WTC11 (cell line): ENCODE results near the gene LARGE1. TPM values are rescaled to one million over a fixed set of nuclear protein-coding genes. Genes with fewer than 3 reads are reported as not detected.

Experiments
- ATAC-seq: fragments of 200-7000 bp; cut with Tn5 transposase; 2 replicates; pipeline ENCODE4 v1.10.0; 2021; ENCODE audit warnings: mild to moderate bottlenecking, moderate library complexity
- CTCF ChIA-PET: fragments of 300-600 bp; sonication (Branson Sonifier 250); formaldehyde crosslinking; loops from one replicate; lab custom pipeline; 2021; ENCODE audit warnings: antibody characterized with exemption; lab: Charles Lee
- POLR2A ChIA-PET: fragments of 350-600 bp; sonication (Branson Sonifier 250); formaldehyde crosslinking; loops from one replicate; lab custom pipeline; 2021; ENCODE audit warnings: antibody characterized with exemption; lab: Charles Lee
- DNase-seq: peaks from one replicate; pipeline ENCODE4 v3.0.0; 2021; ENCODE audit warnings: low spot score
- H3K27ac Mint-ChIP-seq: 2 replicates; pipeline ENCODE4 v1.8.0; 2021; ENCODE audit warnings: mixed read lengths
- H3K27me3 Mint-ChIP-seq: 2 replicates; pipeline ENCODE4 v1.8.0; 2021; ENCODE audit warnings: low read depth, mild to moderate bottlenecking, moderate library complexity, mixed read lengths
- H3K36me3 Mint-ChIP-seq: 2 replicates; pipeline ENCODE4 v1.8.0; 2021; ENCODE audit warnings: mixed read lengths
- H3K4me1 Mint-ChIP-seq: 2 replicates; pipeline ENCODE4 v1.8.0; 2022; ENCODE audit warnings: mixed read lengths
- H3K4me3 Mint-ChIP-seq: 2 replicates; pipeline ENCODE4 v1.8.0; 2021; ENCODE audit warnings: mild to moderate bottlenecking, moderate library complexity, mixed read lengths
- H3K9me3 Mint-ChIP-seq: 2 replicates; pipeline ENCODE4 v1.8.0; 2021; ENCODE audit warnings: mixed read lengths
- CREM ChIP-seq: sonication (generic); formaldehyde crosslinking; IDR thresholded peaks from 2 replicates; pipeline ENCODE4 v1.8.1; 2022; ENCODE audit warnings: mild to moderate bottlenecking, missing genetic modification reagents, moderate library complexity
- ELF4 ChIP-seq: sonication (generic); formaldehyde crosslinking; IDR thresholded peaks from 2 replicates; pipeline ENCODE4 v1.8.1; 2022; ENCODE audit warnings: low read depth, mild to moderate bottlenecking, moderate library complexity, missing genetic modification reagents
- GRHL2 ChIP-seq: fragments of 250-450 bp; sonication (Bioruptor Pico); IDR thresholded peaks from 2 replicates; pipeline ENCODE4 v1.8.0; 2022; ENCODE audit warnings: mild to moderate bottlenecking, moderate library complexity; ENCODE audit not compliant: insufficient replicate concordance, severe bottlenecking
- HMGA2 ChIP-seq: fragments of 250-450 bp; sonication (Bioruptor Pico); IDR thresholded peaks from 2 replicates; pipeline ENCODE4 v1.4.0; 2021; ENCODE audit warnings: mild to moderate bottlenecking, moderate library complexity
- KAT7 ChIP-seq: sonication (generic); formaldehyde crosslinking; IDR thresholded peaks from 2 replicates; pipeline ENCODE4 v1.8.1; 2023; ENCODE audit warnings: missing genetic modification reagents, mild to moderate bottlenecking, borderline replicate concordance
- NFYB ChIP-seq: sonication (generic); formaldehyde crosslinking; conservative IDR thresholded peaks from 2 replicates; pipeline ENCODE4 v1.8.0; 2022; ENCODE audit warnings: low read depth, missing genetic modification reagents
- SMAD4 ChIP-seq: sonication (generic); formaldehyde crosslinking; IDR thresholded peaks from 2 replicates; pipeline ENCODE4 v1.8.0; 2022; ENCODE audit warnings: mild to moderate bottlenecking, missing genetic modification reagents
- TCF7 ChIP-seq: sonication (generic); formaldehyde crosslinking; IDR thresholded peaks from 2 replicates; pipeline ENCODE4 v1.8.0; 2022; ENCODE audit warnings: mild to moderate bottlenecking, low read depth, missing genetic modification reagents, moderate library complexity
- ZNF423 ChIP-seq: fragments of 250-450 bp; sonication (Bioruptor Pico); IDR thresholded peaks from 2 replicates; pipeline ENCODE4 v2.1.2; 2022; ENCODE audit warnings: mild to moderate bottlenecking, moderate library complexity
- total RNA-seq: library from RNA; stranded (reverse); gene quantifications from 3 replicates; pipeline ENCODE4 v1.2.3, GENCODE V29; 2021
- TF ChIP-seq, protein P1 (sequence below): fragments of 250-450 bp; sonication (Bioruptor Pico); IDR thresholded peaks from 2 replicates; pipeline ENCODE4 v1.9.0; 2021; ENCODE audit warnings: moderate library complexity, mild to moderate bottlenecking, inconsistent platforms, borderline replicate concordance
- TF ChIP-seq, protein P2 (sequence below): sonication (generic); formaldehyde crosslinking; IDR thresholded peaks from 2 replicates; pipeline ENCODE4 v1.8.1; 2022; ENCODE audit warnings: mild to moderate bottlenecking, moderate library complexity, missing genetic modification reagents
- TF ChIP-seq, protein P3 (sequence below): fragments of 200-600 bp; IDR thresholded peaks from 2 replicates; pipeline ENCODE4 v1.8.0; 2022; ENCODE audit warnings: antibody characterized with exemption
- TF ChIP-seq, protein P4 (sequence below): sonication (generic); formaldehyde crosslinking; IDR thresholded peaks from 2 replicates; pipeline ENCODE4 v1.8.1; 2023; ENCODE audit warnings: mild to moderate bottlenecking, moderate library complexity, missing genetic modification reagents
- TF ChIP-seq, protein P5 (sequence below): fragments of 250-450 bp; sonication (Bioruptor Pico); IDR thresholded peaks from 2 replicates; pipeline ENCODE4 v1.9.0; 2021; ENCODE audit warnings: mild to moderate bottlenecking, borderline replicate concordance
- TF ChIP-seq, protein P6 (sequence below): sonication (generic); formaldehyde crosslinking; IDR thresholded peaks from 2 replicates; pipeline ENCODE4 v1.8.1; 2023; ENCODE audit warnings: mild to moderate bottlenecking, missing genetic modification reagents
- TF ChIP-seq, protein P7 (sequence below): sonication (generic); formaldehyde crosslinking; IDR thresholded peaks from 2 replicates; pipeline ENCODE4 v1.8.0; 2023; ENCODE audit warnings: mild to moderate bottlenecking, missing genetic modification reagents
- TF ChIP-seq, protein P8 (sequence below): fragments of 250-450 bp; sonication (Bioruptor Pico); IDR thresholded peaks from 2 replicates; pipeline ENCODE4 v2.1.2; 2022; ENCODE audit warnings: mild to moderate bottlenecking, moderate library complexity

Gene LARGE1
- total RNA-seq, 1 experiment from 2014 or later: 72.6 TPM

DNA sequence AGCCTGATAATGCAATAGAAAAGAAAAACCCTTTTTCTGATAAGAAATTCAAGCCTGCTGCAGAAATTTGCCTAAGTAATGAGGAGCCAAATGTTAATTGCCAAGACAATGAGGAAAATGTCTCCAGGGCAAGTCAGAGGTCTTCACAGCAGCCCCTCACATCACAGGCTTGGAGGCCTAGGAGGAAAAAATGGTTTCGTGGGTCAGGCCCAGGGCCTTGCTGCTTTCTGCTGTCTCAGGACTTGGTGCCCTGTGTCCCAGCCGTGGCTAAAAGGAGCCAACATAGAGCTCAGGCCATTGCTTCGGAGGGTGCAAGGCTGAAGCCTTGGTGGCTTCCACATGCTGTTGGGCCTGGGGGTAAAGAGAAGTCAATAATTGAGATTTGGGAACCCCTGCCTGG, 131.3 kb downstream of the LARGE1 start:
- Mint-ChIP-seq H3K4me1 (peaks cover 23% of the 10 kb centered on the region), H3K27ac (no peak overlapping the region), H3K36me3 (peaks cover 58% of the 10 kb centered on the region)
- CTCF ChIA-PET: no interaction called here
- POLR2A ChIA-PET: no interaction called here
- ATAC-seq: no peak
- TF ChIP-seq ZNF423 (CRISPR knock-in tag) (no peak), ELF4 (CRISPR knock-in tag) (no peak), KAT7 (CRISPR knock-in tag) (no peak), GRHL2 (CRISPR knock-in tag) (no peak)
- TF ChIP-seq, protein P1, sequence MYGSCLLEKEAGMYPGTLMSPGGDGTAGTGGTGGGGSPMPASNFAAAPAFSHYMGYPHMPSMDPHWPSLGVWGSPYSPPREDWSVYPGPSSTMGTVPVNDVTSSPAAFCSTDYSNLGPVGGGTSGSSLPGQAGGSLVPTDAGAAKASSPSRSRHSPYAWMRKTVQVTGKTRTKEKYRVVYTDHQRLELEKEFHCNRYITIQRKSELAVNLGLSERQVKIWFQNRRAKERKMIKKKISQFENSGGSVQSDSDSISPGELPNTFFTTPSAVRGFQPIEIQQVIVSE (CRISPR knock-in tag): no peak
- TF ChIP-seq, protein P2, sequence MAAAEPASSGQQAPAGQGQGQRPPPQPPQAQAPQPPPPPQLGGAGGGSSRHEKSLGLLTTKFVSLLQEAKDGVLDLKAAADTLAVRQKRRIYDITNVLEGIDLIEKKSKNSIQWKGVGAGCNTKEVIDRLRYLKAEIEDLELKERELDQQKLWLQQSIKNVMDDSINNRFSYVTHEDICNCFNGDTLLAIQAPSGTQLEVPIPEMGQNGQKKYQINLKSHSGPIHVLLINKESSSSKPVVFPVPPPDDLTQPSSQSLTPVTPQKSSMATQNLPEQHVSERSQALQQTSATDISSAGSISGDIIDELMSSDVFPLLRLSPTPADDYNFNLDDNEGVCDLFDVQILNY (CRISPR knock-in tag): no peak
- TF ChIP-seq, protein P3, sequence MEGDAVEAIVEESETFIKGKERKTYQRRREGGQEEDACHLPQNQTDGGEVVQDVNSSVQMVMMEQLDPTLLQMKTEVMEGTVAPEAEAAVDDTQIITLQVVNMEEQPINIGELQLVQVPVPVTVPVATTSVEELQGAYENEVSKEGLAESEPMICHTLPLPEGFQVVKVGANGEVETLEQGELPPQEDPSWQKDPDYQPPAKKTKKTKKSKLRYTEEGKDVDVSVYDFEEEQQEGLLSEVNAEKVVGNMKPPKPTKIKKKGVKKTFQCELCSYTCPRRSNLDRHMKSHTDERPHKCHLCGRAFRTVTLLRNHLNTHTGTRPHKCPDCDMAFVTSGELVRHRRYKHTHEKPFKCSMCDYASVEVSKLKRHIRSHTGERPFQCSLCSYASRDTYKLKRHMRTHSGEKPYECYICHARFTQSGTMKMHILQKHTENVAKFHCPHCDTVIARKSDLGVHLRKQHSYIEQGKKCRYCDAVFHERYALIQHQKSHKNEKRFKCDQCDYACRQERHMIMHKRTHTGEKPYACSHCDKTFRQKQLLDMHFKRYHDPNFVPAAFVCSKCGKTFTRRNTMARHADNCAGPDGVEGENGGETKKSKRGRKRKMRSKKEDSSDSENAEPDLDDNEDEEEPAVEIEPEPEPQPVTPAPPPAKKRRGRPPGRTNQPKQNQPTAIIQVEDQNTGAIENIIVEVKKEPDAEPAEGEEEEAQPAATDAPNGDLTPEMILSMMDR: no peak
- TF ChIP-seq, all 79 proteins: peak for 0
- DNase-seq: no peak
- no peaks in the 10 kb centered on the region; the same call in 1 of the 2 replicates for H3K27me3 Mint-ChIP-seq
- no peak overlapping the region for H3K4me3 Mint-ChIP-seq
- peaks cover 53% of the 10 kb centered on the region for H3K9me3 Mint-ChIP-seq

DNA sequence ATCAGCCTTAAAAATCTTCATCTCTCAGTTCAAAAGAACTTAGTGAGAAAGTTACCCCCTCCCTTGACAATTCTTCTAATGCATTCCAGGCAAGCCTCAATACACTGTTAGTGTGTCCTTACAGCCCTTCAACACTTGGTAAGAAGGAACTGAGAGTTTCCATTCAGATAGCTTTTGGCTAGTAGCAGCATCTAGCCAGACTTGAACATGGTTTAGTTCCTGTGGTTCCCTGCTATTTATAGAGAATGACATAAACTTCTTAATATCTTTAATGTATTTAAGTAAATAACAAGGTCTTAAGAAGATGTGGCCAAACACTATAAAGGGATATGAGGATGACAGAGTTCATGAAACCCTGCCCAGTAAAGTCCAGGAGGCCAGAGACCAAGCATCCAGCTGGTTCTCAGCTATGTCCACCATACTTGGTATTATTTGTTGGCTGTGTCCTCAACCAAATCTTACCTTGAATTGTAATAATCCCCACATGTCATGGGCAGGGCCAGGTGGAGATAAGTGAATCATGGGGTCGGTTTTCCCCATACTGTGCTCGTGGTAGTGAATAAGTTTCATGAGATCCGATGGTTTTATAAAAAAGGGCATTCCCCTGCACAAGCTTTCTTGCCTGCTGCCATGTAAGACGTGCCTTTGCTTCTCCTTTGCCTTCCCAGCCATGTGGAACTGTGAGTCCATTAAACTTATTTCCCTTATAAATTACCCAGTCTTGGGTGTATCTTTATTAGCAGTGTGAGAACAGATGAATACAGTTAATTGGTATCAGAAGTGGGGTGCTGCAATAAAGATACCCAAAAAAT, 132.4 kb downstream of the LARGE1 start:
- Mint-ChIP-seq H3K27me3 (no peaks in the 10 kb centered on the region; the same call in 1 of the 2 replicates), H3K4me3 (no peak overlapping the region), H3K36me3 (peaks cover 57% of the 10 kb centered on the region), H3K27ac (no peak overlapping the region), H3K4me1 (peaks cover 16% of the 10 kb centered on the region), H3K9me3 (peaks cover 53% of the 10 kb centered on the region)
- no peak for ATAC-seq
- POLR2A ChIA-PET: no interaction called here
- CTCF ChIA-PET: no interaction called here
- TF ChIP-seq, protein P4, sequence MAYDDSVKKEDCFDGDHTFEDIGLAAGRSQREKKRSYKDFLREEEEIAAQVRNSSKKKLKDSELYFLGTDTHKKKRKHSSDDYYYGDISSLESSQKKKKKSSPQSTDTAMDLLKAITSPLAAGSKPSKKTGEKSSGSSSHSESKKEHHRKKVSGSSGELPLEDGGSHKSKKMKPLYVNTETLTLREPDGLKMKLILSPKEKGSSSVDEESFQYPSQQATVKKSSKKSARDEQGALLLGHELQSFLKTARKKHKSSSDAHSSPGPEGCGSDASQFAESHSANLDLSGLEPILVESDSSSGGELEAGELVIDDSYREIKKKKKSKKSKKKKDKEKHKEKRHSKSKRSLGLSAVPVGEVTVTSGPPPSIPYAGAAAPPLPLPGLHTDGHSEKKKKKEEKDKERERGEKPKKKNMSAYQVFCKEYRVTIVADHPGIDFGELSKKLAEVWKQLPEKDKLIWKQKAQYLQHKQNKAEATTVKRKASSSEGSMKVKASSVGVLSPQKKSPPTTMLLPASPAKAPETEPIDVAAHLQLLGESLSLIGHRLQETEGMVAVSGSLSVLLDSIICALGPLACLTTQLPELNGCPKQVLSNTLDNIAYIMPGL (CRISPR knock-in tag): no peak
- TF ChIP-seq SMAD4 (CRISPR knock-in tag): no peak
- TF ChIP-seq, protein P5, sequence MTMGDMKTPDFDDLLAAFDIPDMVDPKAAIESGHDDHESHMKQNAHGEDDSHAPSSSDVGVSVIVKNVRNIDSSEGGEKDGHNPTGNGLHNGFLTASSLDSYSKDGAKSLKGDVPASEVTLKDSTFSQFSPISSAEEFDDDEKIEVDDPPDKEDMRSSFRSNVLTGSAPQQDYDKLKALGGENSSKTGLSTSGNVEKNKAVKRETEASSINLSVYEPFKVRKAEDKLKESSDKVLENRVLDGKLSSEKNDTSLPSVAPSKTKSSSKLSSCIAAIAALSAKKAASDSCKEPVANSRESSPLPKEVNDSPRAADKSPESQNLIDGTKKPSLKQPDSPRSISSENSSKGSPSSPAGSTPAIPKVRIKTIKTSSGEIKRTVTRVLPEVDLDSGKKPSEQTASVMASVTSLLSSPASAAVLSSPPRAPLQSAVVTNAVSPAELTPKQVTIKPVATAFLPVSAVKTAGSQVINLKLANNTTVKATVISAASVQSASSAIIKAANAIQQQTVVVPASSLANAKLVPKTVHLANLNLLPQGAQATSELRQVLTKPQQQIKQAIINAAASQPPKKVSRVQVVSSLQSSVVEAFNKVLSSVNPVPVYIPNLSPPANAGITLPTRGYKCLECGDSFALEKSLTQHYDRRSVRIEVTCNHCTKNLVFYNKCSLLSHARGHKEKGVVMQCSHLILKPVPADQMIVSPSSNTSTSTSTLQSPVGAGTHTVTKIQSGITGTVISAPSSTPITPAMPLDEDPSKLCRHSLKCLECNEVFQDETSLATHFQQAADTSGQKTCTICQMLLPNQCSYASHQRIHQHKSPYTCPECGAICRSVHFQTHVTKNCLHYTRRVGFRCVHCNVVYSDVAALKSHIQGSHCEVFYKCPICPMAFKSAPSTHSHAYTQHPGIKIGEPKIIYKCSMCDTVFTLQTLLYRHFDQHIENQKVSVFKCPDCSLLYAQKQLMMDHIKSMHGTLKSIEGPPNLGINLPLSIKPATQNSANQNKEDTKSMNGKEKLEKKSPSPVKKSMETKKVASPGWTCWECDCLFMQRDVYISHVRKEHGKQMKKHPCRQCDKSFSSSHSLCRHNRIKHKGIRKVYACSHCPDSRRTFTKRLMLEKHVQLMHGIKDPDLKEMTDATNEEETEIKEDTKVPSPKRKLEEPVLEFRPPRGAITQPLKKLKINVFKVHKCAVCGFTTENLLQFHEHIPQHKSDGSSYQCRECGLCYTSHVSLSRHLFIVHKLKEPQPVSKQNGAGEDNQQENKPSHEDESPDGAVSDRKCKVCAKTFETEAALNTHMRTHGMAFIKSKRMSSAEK: no peak
- no peak for TF ChIP-seq NFYB (CRISPR knock-in tag)
- TF ChIP-seq TCF7: no peak
- TF ChIP-seq CREM: no peak
- TF ChIP-seq, protein P6, sequence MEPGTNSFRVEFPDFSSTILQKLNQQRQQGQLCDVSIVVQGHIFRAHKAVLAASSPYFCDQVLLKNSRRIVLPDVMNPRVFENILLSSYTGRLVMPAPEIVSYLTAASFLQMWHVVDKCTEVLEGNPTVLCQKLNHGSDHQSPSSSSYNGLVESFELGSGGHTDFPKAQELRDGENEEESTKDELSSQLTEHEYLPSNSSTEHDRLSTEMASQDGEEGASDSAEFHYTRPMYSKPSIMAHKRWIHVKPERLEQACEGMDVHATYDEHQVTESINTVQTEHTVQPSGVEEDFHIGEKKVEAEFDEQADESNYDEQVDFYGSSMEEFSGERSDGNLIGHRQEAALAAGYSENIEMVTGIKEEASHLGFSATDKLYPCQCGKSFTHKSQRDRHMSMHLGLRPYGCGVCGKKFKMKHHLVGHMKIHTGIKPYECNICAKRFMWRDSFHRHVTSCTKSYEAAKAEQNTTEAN: no peak
- TF ChIP-seq HMGA2 (CRISPR knock-in tag): no peak
- TF ChIP-seq, protein P7, sequence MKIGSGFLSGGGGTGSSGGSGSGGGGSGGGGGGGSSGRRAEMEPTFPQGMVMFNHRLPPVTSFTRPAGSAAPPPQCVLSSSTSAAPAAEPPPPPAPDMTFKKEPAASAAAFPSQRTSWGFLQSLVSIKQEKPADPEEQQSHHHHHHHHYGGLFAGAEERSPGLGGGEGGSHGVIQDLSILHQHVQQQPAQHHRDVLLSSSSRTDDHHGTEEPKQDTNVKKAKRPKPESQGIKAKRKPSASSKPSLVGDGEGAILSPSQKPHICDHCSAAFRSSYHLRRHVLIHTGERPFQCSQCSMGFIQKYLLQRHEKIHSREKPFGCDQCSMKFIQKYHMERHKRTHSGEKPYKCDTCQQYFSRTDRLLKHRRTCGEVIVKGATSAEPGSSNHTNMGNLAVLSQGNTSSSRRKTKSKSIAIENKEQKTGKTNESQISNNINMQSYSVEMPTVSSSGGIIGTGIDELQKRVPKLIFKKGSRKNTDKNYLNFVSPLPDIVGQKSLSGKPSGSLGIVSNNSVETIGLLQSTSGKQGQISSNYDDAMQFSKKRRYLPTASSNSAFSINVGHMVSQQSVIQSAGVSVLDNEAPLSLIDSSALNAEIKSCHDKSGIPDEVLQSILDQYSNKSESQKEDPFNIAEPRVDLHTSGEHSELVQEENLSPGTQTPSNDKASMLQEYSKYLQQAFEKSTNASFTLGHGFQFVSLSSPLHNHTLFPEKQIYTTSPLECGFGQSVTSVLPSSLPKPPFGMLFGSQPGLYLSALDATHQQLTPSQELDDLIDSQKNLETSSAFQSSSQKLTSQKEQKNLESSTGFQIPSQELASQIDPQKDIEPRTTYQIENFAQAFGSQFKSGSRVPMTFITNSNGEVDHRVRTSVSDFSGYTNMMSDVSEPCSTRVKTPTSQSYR: no peak
- TF ChIP-seq, protein P8, sequence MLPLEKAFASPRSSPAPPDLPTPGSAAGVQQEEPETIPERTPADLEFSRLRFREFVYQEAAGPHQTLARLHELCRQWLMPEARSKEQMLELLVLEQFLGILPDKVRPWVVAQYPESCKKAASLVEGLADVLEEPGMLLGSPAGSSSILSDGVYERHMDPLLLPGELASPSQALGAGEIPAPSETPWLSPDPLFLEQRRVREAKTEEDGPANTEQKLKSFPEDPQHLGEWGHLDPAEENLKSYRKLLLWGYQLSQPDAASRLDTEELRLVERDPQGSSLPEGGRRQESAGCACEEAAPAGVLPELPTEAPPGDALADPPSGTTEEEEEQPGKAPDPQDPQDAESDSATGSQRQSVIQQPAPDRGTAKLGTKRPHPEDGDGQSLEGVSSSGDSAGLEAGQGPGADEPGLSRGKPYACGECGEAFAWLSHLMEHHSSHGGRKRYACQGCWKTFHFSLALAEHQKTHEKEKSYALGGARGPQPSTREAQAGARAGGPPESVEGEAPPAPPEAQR (CRISPR knock-in tag): no peak
- TF ChIP-seq ELF4 (CRISPR knock-in tag): no peak
- TF ChIP-seq, all 79 proteins: peak for 0
- DNase-seq: no peak
